ENCODE data around the gene MRPL42.
"Not testable (repeated sequence)": the region's sequence is repeated elsewhere in the genome, so short reads cannot be mapped to it uniquely, and the experiment has no call there.

MRPL42 gene

GRCh38 chr12:93467351-93468007 is at the start of gene MRPL42:
TSS of gene MRPL42 (plus strand) at chr12:93467514. CDS start at chr12:93469286, 1,772 bp downstream.
- DNase-seq, result peak; percentile 91 to 95

DNA sequence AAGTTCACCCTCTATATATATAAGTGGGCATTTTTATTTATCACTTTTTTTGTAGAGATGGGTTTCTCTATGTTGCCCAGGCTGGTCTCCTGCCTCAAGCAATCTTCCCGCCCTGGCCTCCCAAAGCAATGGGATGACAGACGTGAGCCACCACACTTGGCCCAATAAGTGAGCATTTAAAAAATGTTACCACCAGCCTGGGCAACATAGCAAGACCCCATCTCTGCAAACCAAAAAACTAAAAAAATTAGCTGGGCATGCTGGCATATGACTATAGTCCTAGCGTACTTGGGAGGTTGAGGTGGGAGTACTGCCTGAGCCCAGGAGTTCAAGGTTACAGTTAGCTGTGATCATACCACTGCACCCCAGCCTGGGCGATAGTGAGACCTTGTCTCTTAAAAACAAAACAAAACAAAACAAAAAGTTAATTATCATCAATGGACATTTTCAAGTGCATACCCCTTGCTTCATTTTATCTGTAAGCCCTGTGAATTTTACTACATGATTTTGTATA is 49.3 kb upstream of the MRPL42 start:
- DNase-seq, result no peak

GRCh38 chr12:93419388-93420034 is 47.8 kb upstream of the MRPL42 start:
- peak in 1 of 2 donors; percentile 67 for DNase-seq

DNA sequence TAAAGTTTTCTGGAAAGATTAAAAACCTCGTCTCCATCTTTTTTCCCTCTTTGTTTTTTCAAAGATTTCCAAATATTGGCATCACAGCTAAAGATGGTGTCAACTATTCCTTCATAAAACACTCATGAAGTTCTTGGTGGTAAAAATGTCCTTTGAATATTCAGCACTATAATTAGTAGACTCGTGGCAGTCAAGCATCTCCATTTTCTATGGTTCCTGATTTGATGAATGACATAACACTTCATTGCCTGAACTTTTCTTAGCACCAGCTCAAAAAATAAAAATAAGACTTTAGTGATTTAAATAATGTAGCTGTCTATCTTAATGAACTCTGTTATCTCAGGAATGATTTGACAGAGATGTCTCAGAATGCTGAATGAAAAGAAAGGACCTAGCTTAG is 45.3 kb upstream of the MRPL42 start:
- DNase-seq, result no peak

- DNase-seq, result no peak
Observed at GRCh38 chr12:93425736-93426411, 41.4 kb upstream of the MRPL42 start.

GRCh38 chr12:93426412-93426805 is 40.9 kb upstream of the MRPL42 start:
- no peak for DNase-seq

- no peak for DNase-seq
Observed at GRCh38 chr12:93427779-93428564, 39.3 kb upstream of the MRPL42 start.

- no peak for DNase-seq
Observed at GRCh38 chr12:93429448-93429847, 37.9 kb upstream of the MRPL42 start.

GRCh38 chr12:93429852-93430251 is 37.5 kb upstream of the MRPL42 start:
- DNase-seq, result no peak

DNA sequence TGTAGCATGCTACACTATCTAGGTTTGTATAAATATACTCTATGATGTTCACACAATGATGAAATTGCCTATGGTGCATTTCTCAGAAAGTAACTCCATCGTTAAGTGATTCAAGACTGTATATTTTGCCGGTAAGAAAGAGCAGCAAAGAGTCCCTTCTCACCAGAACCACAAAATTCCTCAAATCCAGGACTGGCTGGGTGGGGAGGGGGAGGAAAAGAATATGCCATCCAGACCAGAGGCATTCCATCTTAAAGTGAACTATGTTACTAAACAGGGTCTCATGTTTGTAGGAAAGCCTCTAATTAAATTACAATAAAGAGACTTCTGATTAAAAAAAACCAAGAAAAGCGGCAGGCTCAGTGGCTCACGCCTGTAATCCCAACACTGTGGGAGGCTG is 37.0 kb upstream of the MRPL42 start:
- DNase-seq, result no peak

GRCh38 chr12:93432031-93432430 is 35.3 kb upstream of the MRPL42 start:
- DNase-seq, result not testable (repeated sequence)

- DNase-seq, result no peak
Observed at GRCh38 chr12:93434256-93434865, 33.0 kb upstream of the MRPL42 start.

DNA sequence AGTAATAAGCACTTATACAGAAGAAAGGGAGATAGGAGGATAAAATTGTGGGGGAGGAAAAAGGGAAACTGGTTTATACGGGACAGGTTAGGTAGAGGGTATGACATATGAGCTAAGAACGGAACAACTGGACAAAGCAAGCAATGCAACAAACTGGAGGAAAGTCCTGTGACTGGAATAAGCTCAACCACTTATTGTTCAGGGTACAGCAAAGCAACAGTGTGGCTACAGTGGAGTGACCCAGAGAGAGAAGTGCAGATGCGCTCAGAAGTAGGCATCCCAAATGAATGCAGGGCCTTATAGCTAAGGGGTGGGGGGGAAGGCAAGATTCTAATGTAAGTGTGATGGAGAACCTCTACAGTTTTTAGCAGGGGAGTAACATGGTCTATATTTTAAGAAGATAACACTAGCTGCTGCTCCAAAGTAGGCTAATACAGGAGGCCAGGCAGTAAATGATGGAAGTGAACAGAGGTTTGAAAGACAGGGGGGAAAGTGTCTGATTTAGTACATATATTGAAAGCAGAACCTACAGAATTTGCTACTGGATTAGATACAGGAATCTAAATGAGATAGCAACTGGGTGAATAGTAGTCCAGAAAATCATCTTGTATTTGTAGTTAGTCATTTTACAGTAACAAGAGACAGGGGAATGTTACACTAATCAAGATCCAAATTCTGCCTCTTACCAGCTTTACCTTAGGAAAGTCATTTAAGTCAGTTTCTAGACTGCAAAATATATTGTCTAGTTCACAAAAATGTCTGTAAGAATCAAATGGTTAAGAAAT is 28.9 kb upstream of the MRPL42 start:
- no peak for DNase-seq

GRCh38 chr12:93440043-93440835 is 27.1 kb upstream of the MRPL42 start:
- no peak for DNase-seq

DNA sequence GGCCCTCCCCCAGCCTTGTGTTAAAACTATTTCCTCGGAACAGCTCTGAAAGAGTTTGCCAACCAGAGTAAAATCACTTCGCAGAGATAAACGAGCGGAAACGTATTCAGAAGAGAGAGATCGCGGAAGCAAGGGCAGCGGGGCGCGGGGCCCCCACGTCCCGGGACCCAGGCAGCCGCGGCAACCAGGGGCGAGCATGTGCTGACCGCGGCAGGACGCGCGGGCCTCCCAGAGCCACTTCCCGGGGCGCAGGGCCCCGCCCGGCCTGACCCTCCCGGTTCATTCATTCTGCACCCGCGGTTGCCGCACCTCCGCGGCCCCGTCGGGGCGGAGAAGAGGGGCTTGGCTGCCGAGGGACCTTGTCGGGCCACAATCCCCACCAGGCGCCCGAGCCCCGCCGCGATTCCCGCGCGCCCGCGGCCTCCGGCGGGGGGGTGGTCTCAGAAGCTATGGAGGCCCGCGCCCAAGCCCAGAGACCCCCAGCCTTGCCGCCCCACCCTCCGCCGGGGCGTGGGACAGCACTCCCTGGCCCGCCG is 26.2 kb upstream of the MRPL42 start:
- peak; percentile 9 to 57 for DNase-seq

GRCh38 chr12:93441617-93442410 is 25.5 kb upstream of the MRPL42 start, which contains the start of gene UBE2N:
TSS of gene UBE2N (minus strand) at chr12:93441947. CDS start at chr12:93441884, 63 bp downstream.
- peak; percentile 96 to 97 for DNase-seq

- no peak for DNase-seq
Observed at GRCh38 chr12:93442411-93443340, 24.6 kb upstream of the MRPL42 start.

- DNase-seq, result no peak
Observed at GRCh38 chr12:93443576-93443975, 23.7 kb upstream of the MRPL42 start.

All from CD4-positive, alpha-beta T cell treated with Interferon alpha-2 for 1 hour (primary cell).